ENCODE data around the gene GARNL3.

GARNL3 gene

DNA sequence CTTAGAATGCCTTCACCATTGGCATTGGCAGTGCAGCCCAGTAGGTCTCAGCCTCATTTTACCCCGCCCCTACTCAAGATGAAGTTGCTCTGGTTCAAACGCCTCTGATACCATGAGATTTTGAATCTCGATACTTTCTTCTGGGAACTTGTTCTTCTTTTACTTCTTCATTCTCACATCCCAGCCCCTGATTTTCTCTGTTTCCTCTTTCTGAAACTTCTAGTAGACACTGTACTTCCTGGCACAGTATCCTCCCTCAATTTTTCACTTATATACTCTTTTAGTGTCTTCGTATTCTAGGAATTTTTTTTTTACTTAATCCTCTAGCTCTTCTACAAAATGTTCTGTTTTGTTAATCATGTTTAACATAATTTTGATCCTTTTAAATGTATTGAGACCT is 146.5 kb downstream of the GARNL3 start:
- CTCF ChIA-PET, result no interaction called here
- H3K4me3 ChIP-seq (ENCODE audit: low read depth, low read length), result no peak overlapping the region
- H3K36me3 ChIP-seq (ENCODE audit: control insufficient read depth in 2 of 2, insufficient read depth in 1 of 2, low read length in 2 of 2), result peaks cover 0 to under 1% of the 10 kb centered on the region in 2 experiments; a peak in 2 of 3 replicates
- TF ChIP-seq ZNF629 (tag by site-specific recombination; IDR thresholded peaks at IDR 0.05), result no peak
- no peak for TF ChIP-seq KLF9 (tag by site-specific recombination; IDR thresholded peaks at IDR 0.05; ENCODE audit: low read depth)
- no peak for TF ChIP-seq ZNF138 (tag by site-specific recombination; IDR thresholded peaks at IDR 0.05; ENCODE audit: borderline replicate concordance)
- TF ChIP-seq ZNF843 (tag by site-specific recombination; IDR thresholded peaks at IDR 0.05), result no peak
- TF ChIP-seq, protein P1, sequence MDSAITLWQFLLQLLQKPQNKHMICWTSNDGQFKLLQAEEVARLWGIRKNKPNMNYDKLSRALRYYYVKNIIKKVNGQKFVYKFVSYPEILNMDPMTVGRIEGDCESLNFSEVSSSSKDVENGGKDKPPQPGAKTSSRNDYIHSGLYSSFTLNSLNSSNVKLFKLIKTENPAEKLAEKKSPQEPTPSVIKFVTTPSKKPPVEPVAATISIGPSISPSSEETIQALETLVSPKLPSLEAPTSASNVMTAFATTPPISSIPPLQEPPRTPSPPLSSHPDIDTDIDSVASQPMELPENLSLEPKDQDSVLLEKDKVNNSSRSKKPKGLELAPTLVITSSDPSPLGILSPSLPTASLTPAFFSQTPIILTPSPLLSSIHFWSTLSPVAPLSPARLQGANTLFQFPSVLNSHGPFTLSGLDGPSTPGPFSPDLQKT (IDR thresholded peaks at IDR 0.05; ENCODE audit: borderline replicate concordance, low read depth, low read length), result no peak
- TF ChIP-seq ZNF654 (tag by site-specific recombination; IDR thresholded peaks at IDR 0.05; ENCODE audit: low read depth), result no peak
- no peak for TF ChIP-seq GFI1B (tag by site-specific recombination; IDR thresholded peaks at IDR 0.05)
- no peak for TF ChIP-seq ZNF776 (tag by site-specific recombination; IDR thresholded peaks at IDR 0.05; ENCODE audit: borderline replicate concordance)
- no peak for TF ChIP-seq SCRT1 (tag by site-specific recombination; IDR thresholded peaks at IDR 0.05; ENCODE audit: borderline replicate concordance)
- TF ChIP-seq ZNF133 (tag by site-specific recombination; IDR thresholded peaks at IDR 0.05), result no peak
- no peak for TF ChIP-seq ZNF221 (tag by site-specific recombination; IDR thresholded peaks at IDR 0.05; ENCODE audit: borderline replicate concordance)
- TF ChIP-seq HOXD13 (CRISPR knock-in tag; IDR thresholded peaks at IDR 0.05; ENCODE audit: borderline replicate concordance), result no peak
- no peak for TF ChIP-seq ZNF10 (tag by site-specific recombination; IDR thresholded peaks at IDR 0.05)
- H3K27ac ChIP-seq (ENCODE audit: extremely low read depth, low read depth, low read length), result no peak overlapping the region
- H3K4me1 ChIP-seq (ENCODE audit: control insufficient read depth, insufficient read depth, low read length), result no peaks in the 10 kb centered on the region
- POLR2A ChIA-PET, result interaction anchor here (0.8 kb wide), 1 partner anchor 12 kb away, joined by 3 read pairs; no protein-coding TSS in a partner anchor
- H3K9me3 ChIP-seq (ENCODE audit: control insufficient read depth, insufficient read depth, low read depth, low read length), result no peaks in the 10 kb centered on the region

DNA sequence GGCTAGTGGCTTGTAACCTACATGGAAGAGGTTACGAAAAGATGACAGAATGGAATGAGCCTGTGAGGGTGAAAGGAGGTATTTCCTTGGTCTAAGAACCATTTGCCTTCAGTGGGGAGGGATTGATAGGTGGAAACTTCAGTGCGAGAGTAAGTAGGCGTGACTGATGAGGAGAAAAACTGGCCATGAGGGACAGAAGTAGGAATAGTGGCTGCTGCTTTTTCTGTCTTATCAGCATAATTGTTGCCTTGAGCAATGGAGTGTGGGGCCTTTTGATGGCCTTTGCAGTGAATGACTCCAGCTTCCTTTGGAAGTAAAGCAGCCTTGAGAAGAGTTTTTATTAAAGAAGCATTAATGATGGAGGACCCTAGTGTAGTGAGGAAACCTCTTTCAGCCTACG is 150.6 kb downstream of the GARNL3 start:
- ChIA-PET POLR2A (interaction anchor here (0.9 to 1.2 kb wide), 3 partner anchors 9 to 36 kb away, joined by 3 to 6 read pairs (median 5); partner anchors contain the start of genes LRSAM1, RPL12, SLC2A8 and ZNF79), CTCF (interaction anchor here (1.4 kb wide), 1 partner anchor 16 kb away, joined by 4 read pairs; no protein-coding TSS in a partner anchor)
- TF ChIP-seq KLF10 (tag by site-specific recombination; IDR thresholded peaks at IDR 0.05) (no peak), OSR2 (tag by site-specific recombination; IDR thresholded peaks at IDR 0.05) (peak; percentile 32; the same call in 1 of the 2 replicates)
- Histone ChIP-seq H3K27ac (ENCODE audit: extremely low read depth, low read depth, low read length) (no peak overlapping the region), H3K36me3 (ENCODE audit: control insufficient read depth in 2 of 2, insufficient read depth in 1 of 2, low read length in 2 of 2) (no peaks in the 10 kb centered on the region; a peak in 1 of 3 replicates), H3K4me3 (ENCODE audit: low read depth, low read length) (no peak overlapping the region), H3K9me3 (ENCODE audit: control insufficient read depth, insufficient read depth, low read depth, low read length) (no peaks in the 10 kb centered on the region), H3K4me1 (ENCODE audit: control insufficient read depth, insufficient read depth, low read length) (no peaks in the 10 kb centered on the region)

DNA sequence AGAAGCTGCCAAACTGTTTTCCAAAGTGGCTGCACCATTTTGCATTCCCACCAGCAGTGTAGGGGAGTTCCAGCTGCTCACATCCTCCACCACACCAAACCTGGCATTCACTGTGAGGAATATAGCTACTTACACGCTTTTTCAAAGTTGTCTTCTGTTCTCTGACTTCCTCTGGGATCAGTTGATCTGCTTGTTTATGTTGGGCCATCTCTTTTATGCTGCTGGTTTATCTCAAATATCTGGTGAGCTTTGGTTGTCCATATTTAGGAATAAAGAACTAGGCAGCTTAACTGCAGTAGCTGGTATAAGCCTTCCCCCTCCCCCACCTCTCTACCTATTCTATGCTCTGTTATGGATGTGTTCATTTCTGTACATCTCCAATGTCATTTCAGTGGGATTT is 151.1 kb downstream of the GARNL3 start:
- Histone ChIP-seq H3K9me3 (ENCODE audit: control insufficient read depth, insufficient read depth, low read depth, low read length) (no peaks in the 10 kb centered on the region), H3K27ac (ENCODE audit: extremely low read depth, low read depth, low read length) (no peak overlapping the region), H3K4me1 (ENCODE audit: control insufficient read depth, insufficient read depth, low read length) (no peaks in the 10 kb centered on the region), H3K4me3 (ENCODE audit: low read depth, low read length) (no peak overlapping the region), H3K36me3 (ENCODE audit: control insufficient read depth in 2 of 2, insufficient read depth in 1 of 2, low read length in 2 of 2) (no peaks in the 10 kb centered on the region; a peak in 1 of 3 replicates)
- CTCF ChIA-PET, result interaction anchor here (1.4 kb wide), 1 partner anchor 17 kb away, joined by 4 read pairs; no protein-coding TSS in a partner anchor
- no peak for TF ChIP-seq ZNF16 (tag by site-specific recombination; IDR thresholded peaks at IDR 0.05; ENCODE audit: low read depth)
- POLR2A ChIA-PET, result interaction anchor here (0.9 to 1.2 kb wide), 3 partner anchors 9 to 35 kb away, joined by 3 to 6 read pairs (median 5); partner anchors contain the start of genes LRSAM1, RPL12, SLC2A8 and ZNF79
